Measurements from ENCODE around the gene MRPS10. TPM values are rescaled to one million over a fixed set of nuclear protein-coding genes. Genes with fewer than 3 reads are reported as not detected.

MRPS10 gene
- total RNA-seq, 2 experiments from 2014 or later = 17.1 to 18.4 TPM

- ChIA-PET CTCF (no interaction called here), POLR2A (no interaction called here)
- H3K4me1 Mint-ChIP-seq (ENCODE audit: low read depth) = peaks cover 7% of the 10 kb centered on the region
- peaks cover 79% of the 10 kb centered on the region for H3K36me3 Mint-ChIP-seq (ENCODE audit: low read depth)
- H3K9me3 Mint-ChIP-seq = no peaks in the 10 kb centered on the region
- Histone ChIP-seq H3K27me3 (ENCODE audit: control insufficient read depth in 1 of 2, insufficient read depth in 2 of 2, low read length in 2 of 2) (no peaks in the 10 kb centered on the region), H3K4me3 (ENCODE audit: low read length) (no peak overlapping the region), H3K36me3 (ENCODE audit: insufficient read depth, low read length) (peaks cover 60% of the 10 kb centered on the region), H3K4me1 (ENCODE audit: insufficient read depth, low read length) (no peaks in the 10 kb centered on the region), H3K9me3 (ENCODE audit: control insufficient read depth in 1 of 2, insufficient read depth in 1 of 2, low read length in 2 of 2) (no peaks in the 10 kb centered on the region), H3K27ac (ENCODE audit: low read depth in 1 of 2, low read length in 2 of 2) (no peak overlapping the region)
- no peak overlapping the region for H3K27ac Mint-ChIP-seq
- H3K4me3 Mint-ChIP-seq = no peak overlapping the region
- no peaks in the 10 kb centered on the region for H3K27me3 Mint-ChIP-seq
- DNase-seq (no peak), ATAC-seq (ENCODE audit: poor library complexity) (no peak)
- TF ChIP-seq CTCF (IDR thresholded peaks at IDR 0.05) = no peak
- intact Hi-C loops (cut with DNase I, micrococcal nuclease) = no loop called here
Observed at GRCh38 chr6:42257614-42258013, 40.0 kb upstream of the MRPS10 start.

GRCh38 chr6:42257063-42257462, 39.4 kb upstream of the MRPS10 start:
- H3K4me1 ChIP-seq (ENCODE audit: insufficient read depth, low read length) = no peaks in the 10 kb centered on the region
- no peaks in the 10 kb centered on the region for H3K27me3 Mint-ChIP-seq
- no peaks in the 10 kb centered on the region for H3K9me3 Mint-ChIP-seq
- TF ChIP-seq CTCF (IDR thresholded peaks at IDR 0.05) = no peak
- peaks cover 82% of the 10 kb centered on the region for H3K36me3 Mint-ChIP-seq (ENCODE audit: low read depth)
- no peaks in the 10 kb centered on the region for H3K27me3 ChIP-seq (ENCODE audit: control insufficient read depth in 1 of 2, insufficient read depth in 2 of 2, low read length in 2 of 2)
- no peak for ATAC-seq (ENCODE audit: poor library complexity)
- ChIA-PET POLR2A (interaction anchor here (0.5 kb wide), 1 partner anchor 29 kb away, joined by 3 read pairs; no protein-coding TSS in a partner anchor), CTCF (no interaction called here)
- H3K9me3 ChIP-seq (ENCODE audit: control insufficient read depth in 1 of 2, insufficient read depth in 1 of 2, low read length in 2 of 2) = no peaks in the 10 kb centered on the region
- no peak for DNase-seq
- H3K4me1 Mint-ChIP-seq (ENCODE audit: low read depth) = peaks cover 7% of the 10 kb centered on the region
- no peak overlapping the region for H3K27ac ChIP-seq (ENCODE audit: low read depth in 1 of 2, low read length in 2 of 2)
- H3K4me3 ChIP-seq (ENCODE audit: low read length) = no peak overlapping the region
- H3K27ac Mint-ChIP-seq = no peak overlapping the region
- peaks cover 66% of the 10 kb centered on the region for H3K36me3 ChIP-seq (ENCODE audit: insufficient read depth, low read length)
- intact Hi-C loops (cut with DNase I, micrococcal nuclease) = no loop called here
- no peak overlapping the region for H3K4me3 Mint-ChIP-seq

- Histone ChIP-seq H3K9me3 (ENCODE audit: control insufficient read depth in 1 of 2, insufficient read depth in 1 of 2, low read length in 2 of 2) (no peaks in the 10 kb centered on the region), H3K36me3 (ENCODE audit: insufficient read depth, low read length) (peaks cover 68% of the 10 kb centered on the region), H3K27ac (ENCODE audit: low read depth in 1 of 2, low read length in 2 of 2) (no peak overlapping the region), H3K4me3 (ENCODE audit: low read length) (no peak overlapping the region), H3K4me1 (ENCODE audit: insufficient read depth, low read length) (no peaks in the 10 kb centered on the region), H3K27me3 (ENCODE audit: control insufficient read depth in 1 of 2, insufficient read depth in 2 of 2, low read length in 2 of 2) (no peaks in the 10 kb centered on the region)
- intact Hi-C loops (cut with DNase I, micrococcal nuclease) = no loop called here
- ChIA-PET CTCF (no interaction called here), POLR2A (no interaction called here)
- peaks cover 91% of the 10 kb centered on the region for H3K36me3 Mint-ChIP-seq (ENCODE audit: low read depth)
- H3K27ac Mint-ChIP-seq = no peak overlapping the region
- no peaks in the 10 kb centered on the region for H3K4me1 Mint-ChIP-seq (ENCODE audit: low read depth)
- TF ChIP-seq CTCF (IDR thresholded peaks at IDR 0.05) = no peak
- DNase-seq = no peak
- no peaks in the 10 kb centered on the region for H3K9me3 Mint-ChIP-seq
- no peaks in the 10 kb centered on the region for H3K27me3 Mint-ChIP-seq
- ATAC-seq (ENCODE audit: poor library complexity) = no peak
- no peak overlapping the region for H3K4me3 Mint-ChIP-seq
Observed at GRCh38 chr6:42255050-42255449, 37.4 kb upstream of the MRPS10 start.
